Suppressor macrophage treated with lipopolysaccharide for 1 hour (primary cell): ENCODE data around the gene PIEZO1.

ENCODE experiments used
- DNase-seq, 3 donors: peaks; one replicate each; pipeline ENCODE4 v3.0.0-alpha.2; 2020 to 2022

The PIEZO1 gene

GRCh38 chr16:88732961-88733294 lies 52.1 kb downstream of the PIEZO1 start:
- DNase-seq, result no peak

GRCh38 chr16:88732172-88732960 lies 52.7 kb downstream of the PIEZO1 start:
- DNase-seq, result no peak

- DNase-seq, result no peak
These were observed 53.3 kb downstream of the PIEZO1 start for GRCh38 chr16:88731699-88732098.

GRCh38 chr16:88730632-88731607 lies 54.1 kb downstream of the PIEZO1 start:
- DNase-seq, result no peak

GRCh38 chr16:88727871-88728270 lies 57.1 kb downstream of the PIEZO1 start:
- DNase-seq, result no peak

GRCh38 chr16:88726981-88727380 lies 58.0 kb downstream of the PIEZO1 start:
- DNase-seq, result no peak

- DNase-seq, result no peak
These were observed 58.6 kb downstream of the PIEZO1 start for GRCh38 chr16:88726408-88726749.

GRCh38 chr16:88725609-88726407 lies 59.2 kb downstream of the PIEZO1 start:
- DNase-seq, result no peak

GRCh38 chr16:88724855-88725555 lies 60.0 kb downstream of the PIEZO1 start:
- no peak for DNase-seq

- DNase-seq, result no peak
These were observed 61.1 kb downstream of the PIEZO1 start for GRCh38 chr16:88723911-88724310.

- DNase-seq, result no peak
These were observed 61.5 kb downstream of the PIEZO1 start for GRCh38 chr16:88723507-88723887.

GRCh38 chr16:88722784-88723506 lies 62.1 kb downstream of the PIEZO1 start:
- DNase-seq, result no peak

- DNase-seq, result no peak
These were observed 62.9 kb downstream of the PIEZO1 start for GRCh38 chr16:88721815-88722755.

- no peak for DNase-seq
These were observed 63.8 kb downstream of the PIEZO1 start for GRCh38 chr16:88721236-88721635.

GRCh38 chr16:88720396-88720970 lies 64.5 kb downstream of the PIEZO1 start:
- DNase-seq, result no peak

GRCh38 chr16:88719933-88720296 lies 65.1 kb downstream of the PIEZO1 start:
- DNase-seq, result no peak

GRCh38 chr16:88719267-88719932 lies 65.6 kb downstream of the PIEZO1 start:
- DNase-seq, result no peak

- no peak for DNase-seq
These were observed 66.8 kb downstream of the PIEZO1 start for GRCh38 chr16:88718178-88718577.

- DNase-seq, result no peak
These were observed 68.4 kb downstream of the PIEZO1 start for GRCh38 chr16:88716601-88717001.

GRCh38 chr16:88716201-88716600 lies 68.8 kb downstream of the PIEZO1 start:
- DNase-seq, result no peak
